NT2/D1 (cell line): ENCODE results near the gene HOXB5.

Experiments
- DNase-seq: peaks from one replicate; pipeline ENCODE4 v3.0.0-alpha.2; 2011; ENCODE audit warnings: low read depth, low spot score
- H3K27me3 ChIP-seq: 2 replicates; pipeline ENCODE4 v1.6.0; 2011; ENCODE audit warnings: mild to moderate bottlenecking; ENCODE audit not compliant: insufficient read length, insufficient read depth
- H3K36me3 ChIP-seq: 2 replicates; pipeline ENCODE4 v1.6.1; 2011; ENCODE audit warnings: mild to moderate bottlenecking, low read length, mixed read lengths; ENCODE audit not compliant: insufficient read depth, insufficient read length
- H3K4me1 ChIP-seq: 2 replicates; pipeline ENCODE4 v1.5.1; 2011; ENCODE audit not compliant: insufficient read depth, insufficient read length
- H3K4me3 ChIP-seq: 2 replicates; pipeline ENCODE4 v1.5.1; 2011; ENCODE audit warnings: low read depth; ENCODE audit not compliant: insufficient read length
- H3K9ac ChIP-seq: 2 replicates; pipeline ENCODE4 v1.6.0; 2011; ENCODE audit warnings: low read depth; ENCODE audit not compliant: insufficient read length
- H3K9me3 ChIP-seq: 2 replicates; pipeline ENCODE4 v1.5.1; 2011; ENCODE audit warnings: mild to moderate bottlenecking, low read length; ENCODE audit not compliant: insufficient read depth
- SUZ12 ChIP-seq: IDR thresholded peaks from 2 replicates; pipeline ENCODE4 v1.6.1; 2011; ENCODE audit not compliant: insufficient read length, insufficient read depth; ENCODE audit errors: extremely low read depth
- YY1 ChIP-seq: IDR thresholded peaks from 2 replicates; pipeline ENCODE4 v1.6.1; 2011; ENCODE audit not compliant: insufficient read length, insufficient read depth
- ZNF274 ChIP-seq: IDR thresholded peaks from 2 replicates; pipeline ENCODE4 v1.6.1; 2011; ENCODE audit warnings: mild to moderate bottlenecking, low read depth, low read length

Gene HOXB5

DNA sequence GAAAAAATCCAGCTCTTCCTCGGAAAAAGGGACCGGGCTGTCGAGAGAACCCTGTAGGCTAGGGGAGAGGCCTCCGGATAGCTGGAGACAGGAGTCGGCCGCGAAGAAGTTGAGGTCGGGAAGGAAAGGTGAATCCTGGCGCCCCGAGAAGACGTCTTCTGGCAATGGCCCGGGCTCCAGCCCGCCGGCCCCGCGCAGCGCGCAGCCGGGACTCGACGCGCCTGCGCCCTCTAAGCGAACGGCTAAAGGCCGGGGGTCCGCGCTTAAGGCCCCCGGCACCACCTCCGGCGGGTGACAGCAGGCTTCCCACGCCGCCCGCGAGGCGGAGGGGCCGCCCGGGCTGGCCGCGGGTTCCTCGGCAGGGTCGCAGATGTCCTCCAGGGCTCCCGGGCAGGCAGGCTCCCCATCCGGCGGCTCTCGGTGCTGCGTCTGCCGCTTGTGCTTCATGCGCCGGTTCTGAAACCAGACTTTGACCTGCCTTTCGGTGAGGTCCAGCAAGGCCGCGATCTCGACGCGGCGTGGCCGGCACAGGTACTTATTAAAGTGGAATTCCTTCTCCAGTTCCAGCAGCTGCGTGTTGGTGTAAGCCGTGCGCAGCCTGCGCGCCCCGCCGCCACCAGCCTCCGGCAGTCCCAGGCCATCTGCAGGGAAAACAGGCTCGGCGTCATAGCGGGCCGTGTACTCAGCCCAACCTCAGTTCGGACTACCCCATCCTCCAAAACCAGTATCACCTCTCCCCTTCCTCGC lies 50.3 kb downstream of the HOXB5 start:
- peak overlapping the region; percentile 66 for H3K9ac ChIP-seq
- DNase-seq: no peak
- TF ChIP-seq ZNF274 (no peak), SUZ12 (peak; percentile 76)
- H3K36me3 ChIP-seq: no peaks in the 10 kb centered on the region
- H3K4me3 ChIP-seq: peak overlapping the region; percentile 49
- peaks cover 93% of the 10 kb centered on the region for H3K27me3 ChIP-seq
- no peaks in the 10 kb centered on the region for H3K9me3 ChIP-seq
- H3K4me1 ChIP-seq: peaks cover 8% of the 10 kb centered on the region

- Histone ChIP-seq H3K9me3 (no peaks in the 10 kb centered on the region), H3K4me3 (peak overlapping the region; percentile 49), H3K4me1 (peaks cover 8% of the 10 kb centered on the region), H3K9ac (peak overlapping the region; percentile 66), H3K36me3 (no peaks in the 10 kb centered on the region), H3K27me3 (peaks cover 87% of the 10 kb centered on the region)
- DNase-seq: no peak
- TF ChIP-seq ZNF274 (no peak), YY1 (no peak), SUZ12 (no peak)
Measured at GRCh38 chr17:48542698-48543106, 50.9 kb downstream of the HOXB5 start.

DNA sequence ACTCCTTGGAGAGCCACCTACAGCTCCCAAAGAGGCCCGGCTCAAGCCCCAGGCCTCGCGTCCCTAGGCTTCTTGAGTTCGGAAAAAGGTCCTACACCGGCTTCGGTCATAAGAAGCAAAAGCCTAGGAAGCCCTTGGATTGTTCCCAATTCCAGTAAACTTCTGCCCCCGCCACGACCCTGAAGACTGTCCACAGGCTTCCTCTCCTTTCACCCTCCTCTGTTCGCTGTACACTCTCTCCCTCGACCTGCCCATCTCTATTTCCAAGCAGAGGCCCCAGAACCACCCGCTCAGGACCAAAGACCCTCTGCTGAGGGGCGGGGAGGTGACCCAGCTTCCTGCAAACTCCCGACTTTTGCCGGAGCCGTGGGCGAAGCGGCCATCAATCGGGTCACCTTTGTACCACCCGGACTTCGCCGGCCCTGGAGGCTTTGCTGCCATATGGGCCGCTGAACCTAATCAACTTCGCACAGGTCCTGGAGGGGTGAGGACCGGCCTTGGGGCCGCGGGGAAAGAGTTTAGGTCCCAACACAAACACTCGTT lies 51.4 kb downstream of the HOXB5 start:
- Histone ChIP-seq H3K36me3 (no peaks in the 10 kb centered on the region), H3K27me3 (peaks cover 82% of the 10 kb centered on the region), H3K4me3 (no peak overlapping the region), H3K9me3 (no peaks in the 10 kb centered on the region), H3K4me1 (peaks cover 8% of the 10 kb centered on the region), H3K9ac (no peak overlapping the region)
- no peak for DNase-seq
- no peak for TF ChIP-seq ZNF274

DNA sequence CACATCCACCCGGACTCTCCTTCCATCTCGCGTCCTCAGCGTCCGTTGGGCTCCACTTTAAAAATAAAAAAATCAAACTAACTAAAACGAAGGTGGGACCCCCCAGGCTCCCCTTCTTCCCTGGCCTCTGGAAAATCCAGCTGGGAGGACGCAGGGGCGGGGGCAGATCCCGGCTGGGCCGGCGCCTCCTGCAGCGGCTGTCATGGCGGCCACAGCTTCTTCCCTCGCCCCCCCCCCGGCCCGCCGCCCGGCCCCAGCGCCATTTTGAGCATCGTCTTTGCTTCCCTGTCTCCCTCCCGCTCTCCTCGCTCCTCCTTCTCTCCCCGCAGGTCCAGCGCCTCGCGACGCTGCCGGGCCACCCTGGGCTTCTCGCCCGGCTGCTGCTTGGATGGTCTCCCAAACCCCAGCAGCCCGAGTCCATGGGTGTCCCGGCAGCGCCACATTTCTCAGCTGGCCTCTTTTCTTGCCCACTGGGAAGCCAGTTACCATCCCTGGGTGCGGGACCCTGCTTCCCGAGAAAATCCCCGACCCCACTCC lies 51.9 kb downstream of the HOXB5 start:
- Histone ChIP-seq H3K9ac (no peak overlapping the region), H3K4me1 (peaks cover 4% of the 10 kb centered on the region), H3K27me3 (peaks cover 76% of the 10 kb centered on the region), H3K9me3 (no peaks in the 10 kb centered on the region), H3K4me3 (no peak overlapping the region), H3K36me3 (no peaks in the 10 kb centered on the region)
- TF ChIP-seq ZNF274 (no peak), SUZ12 (no peak), YY1 (no peak)
- DNase-seq: no peak
